Measurements from ENCODE around the gene SLC1A5. TPM values are rescaled to one million over a fixed set of nuclear protein-coding genes. Genes with fewer than 3 reads are reported as not detected.

SLC1A5 gene
- polyA plus RNA-seq, 1 donor from 2014 or later: 1.1 TPM

GRCh38 chr19:46731584-46731983, 56.8 kb downstream of the SLC1A5 start:
- no peaks in the 10 kb centered on the region for H3K27me3 ChIP-seq (ENCODE audit: insufficient read depth, low read depth, low read length)
- TF ChIP-seq CTCF (IDR thresholded peaks at IDR 0.05; ENCODE audit: poor library complexity, severe bottlenecking) (no peak), MXI1 (conservative IDR thresholded peaks at IDR 0.05; ENCODE audit: poor library complexity, severe bottlenecking) (no peak), POLR2AphosphoS5 (IDR thresholded peaks at IDR 0.05) (no peak), SMC3 (conservative IDR thresholded peaks at IDR 0.05; ENCODE audit: poor library complexity) (no peak), REST (IDR thresholded peaks at IDR 0.05; ENCODE audit: borderline replicate concordance) (no peak), TAF1 (IDR thresholded peaks at IDR 0.05; ENCODE audit: low read depth) (no peak), RAD21 (conservative IDR thresholded peaks at IDR 0.05) (no peak)
- peaks cover 18% of the 10 kb centered on the region for H4K20me1 ChIP-seq (ENCODE audit: insufficient read depth)
- H3K27ac ChIP-seq (ENCODE audit: low read length): no peak overlapping the region
- peaks cover 2% of the 10 kb centered on the region for H3K36me3 ChIP-seq (ENCODE audit: insufficient read depth, low read length)
- H3K9me2 ChIP-seq (ENCODE audit: insufficient read depth, low read length): no peaks in the 10 kb centered on the region
- H3K4me3 ChIP-seq (ENCODE audit: low read length): no peak overlapping the region
- H3K9me3 ChIP-seq (ENCODE audit: low read length): no peaks in the 10 kb centered on the region
- H3F3A ChIP-seq (ENCODE audit: insufficient read depth, low read length, poor library complexity, severe bottlenecking): no peaks in the 10 kb centered on the region
- no peak overlapping the region for H3K9ac ChIP-seq (ENCODE audit: low read length)
- no peak overlapping the region for H2AFZ ChIP-seq (ENCODE audit: low read depth, low read length)
- H3K4me2 ChIP-seq (ENCODE audit: low read length): no peak overlapping the region
- peaks cover 11% of the 10 kb centered on the region for H3K79me2 ChIP-seq (replicated peaks; ENCODE audit: insufficient read depth, low read length)

- Histone ChIP-seq H3K79me2 (replicated peaks; ENCODE audit: insufficient read depth, low read length) (peaks cover 11% of the 10 kb centered on the region), H3K4me3 (ENCODE audit: low read length) (no peak overlapping the region), H3K4me2 (ENCODE audit: low read length) (no peak overlapping the region), H2AFZ (ENCODE audit: low read depth, low read length) (no peak overlapping the region), H3K36me3 (ENCODE audit: insufficient read depth, low read length) (no peaks in the 10 kb centered on the region), H3K9me2 (ENCODE audit: insufficient read depth, low read length) (no peaks in the 10 kb centered on the region), H3K9me3 (ENCODE audit: low read length) (no peaks in the 10 kb centered on the region), H4K20me1 (ENCODE audit: insufficient read depth) (peaks cover 18% of the 10 kb centered on the region), H3K27ac (ENCODE audit: low read length) (no peak overlapping the region), H3F3A (ENCODE audit: insufficient read depth, low read length, poor library complexity, severe bottlenecking) (no peaks in the 10 kb centered on the region), H3K27me3 (ENCODE audit: insufficient read depth, low read depth, low read length) (no peaks in the 10 kb centered on the region), H3K9ac (ENCODE audit: low read length) (no peak overlapping the region)
- TF ChIP-seq TAF1 (IDR thresholded peaks at IDR 0.05; ENCODE audit: low read depth) (no peak), CTCF (IDR thresholded peaks at IDR 0.05; ENCODE audit: poor library complexity, severe bottlenecking) (no peak), MXI1 (conservative IDR thresholded peaks at IDR 0.05; ENCODE audit: poor library complexity, severe bottlenecking) (no peak), REST (IDR thresholded peaks at IDR 0.05; ENCODE audit: borderline replicate concordance) (no peak), EZH2 (IDR thresholded peaks at IDR 0.05; ENCODE audit: borderline replicate concordance, insufficient read depth, low read length, poor library complexity, severe bottlenecking) (no peak), EP300 (conservative IDR thresholded peaks at IDR 0.05; ENCODE audit: poor library complexity, severe bottlenecking) (no peak), RAD21 (conservative IDR thresholded peaks at IDR 0.05) (no peak), POLR2AphosphoS5 (IDR thresholded peaks at IDR 0.05) (no peak), SMC3 (conservative IDR thresholded peaks at IDR 0.05; ENCODE audit: poor library complexity) (no peak)
Observed at GRCh38 chr19:46731007-46731501, 57.3 kb downstream of the SLC1A5 start.
